ENCODE measurements around the gene SLC25A31. TPM values are rescaled to one million over a fixed set of nuclear protein-coding genes. Genes with fewer than 3 reads are reported as not detected.

The SLC25A31 gene
- total and polyA plus RNA-seq, 10 of the 15 experiments (the other 5 are each of a cell fraction or from before 2014, with no cell fraction given), result not detected

DNA sequence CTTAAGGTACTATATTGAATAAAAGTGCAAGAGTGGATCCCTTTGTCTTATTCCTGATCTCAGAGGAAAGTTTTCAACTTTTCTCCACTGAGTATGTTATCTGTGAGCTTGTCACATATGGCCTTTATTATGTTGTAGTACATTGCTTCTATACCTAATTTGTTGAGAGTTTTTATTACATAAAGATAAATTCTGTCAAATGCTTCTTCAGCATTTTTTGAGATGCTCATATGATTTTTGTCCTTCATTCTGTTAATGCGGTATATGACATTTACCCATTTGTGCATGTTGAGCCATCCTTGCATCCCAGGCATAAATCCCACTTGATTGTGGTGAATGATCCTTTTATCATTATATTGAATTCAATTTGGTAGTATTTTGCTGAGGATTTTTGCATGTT lies 11.0 kb downstream of the SLC25A31 start (continued):
- TF ChIP-seq, protein P1, sequence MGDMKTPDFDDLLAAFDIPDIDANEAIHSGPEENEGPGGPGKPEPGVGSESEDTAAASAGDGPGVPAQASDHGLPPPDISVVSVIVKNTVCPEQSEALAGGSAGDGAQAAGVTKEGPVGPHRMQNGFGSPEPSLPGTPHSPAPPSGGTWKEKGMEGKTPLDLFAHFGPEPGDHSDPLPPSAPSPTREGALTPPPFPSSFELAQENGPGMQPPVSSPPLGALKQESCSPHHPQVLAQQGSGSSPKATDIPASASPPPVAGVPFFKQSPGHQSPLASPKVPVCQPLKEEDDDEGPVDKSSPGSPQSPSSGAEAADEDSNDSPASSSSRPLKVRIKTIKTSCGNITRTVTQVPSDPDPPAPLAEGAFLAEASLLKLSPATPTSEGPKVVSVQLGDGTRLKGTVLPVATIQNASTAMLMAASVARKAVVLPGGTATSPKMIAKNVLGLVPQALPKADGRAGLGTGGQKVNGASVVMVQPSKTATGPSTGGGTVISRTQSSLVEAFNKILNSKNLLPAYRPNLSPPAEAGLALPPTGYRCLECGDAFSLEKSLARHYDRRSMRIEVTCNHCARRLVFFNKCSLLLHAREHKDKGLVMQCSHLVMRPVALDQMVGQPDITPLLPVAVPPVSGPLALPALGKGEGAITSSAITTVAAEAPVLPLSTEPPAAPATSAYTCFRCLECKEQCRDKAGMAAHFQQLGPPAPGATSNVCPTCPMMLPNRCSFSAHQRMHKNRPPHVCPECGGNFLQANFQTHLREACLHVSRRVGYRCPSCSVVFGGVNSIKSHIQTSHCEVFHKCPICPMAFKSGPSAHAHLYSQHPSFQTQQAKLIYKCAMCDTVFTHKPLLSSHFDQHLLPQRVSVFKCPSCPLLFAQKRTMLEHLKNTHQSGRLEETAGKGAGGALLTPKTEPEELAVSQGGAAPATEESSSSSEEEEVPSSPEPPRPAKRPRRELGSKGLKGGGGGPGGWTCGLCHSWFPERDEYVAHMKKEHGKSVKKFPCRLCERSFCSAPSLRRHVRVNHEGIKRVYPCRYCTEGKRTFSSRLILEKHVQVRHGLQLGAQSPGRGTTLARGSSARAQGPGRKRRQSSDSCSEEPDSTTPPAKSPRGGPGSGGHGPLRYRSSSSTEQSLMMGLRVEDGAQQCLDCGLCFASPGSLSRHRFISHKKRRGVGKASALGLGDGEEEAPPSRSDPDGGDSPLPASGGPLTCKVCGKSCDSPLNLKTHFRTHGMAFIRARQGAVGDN (IDR thresholded peaks at IDR 0.05), result no peak
- TF ChIP-seq, protein P2, sequence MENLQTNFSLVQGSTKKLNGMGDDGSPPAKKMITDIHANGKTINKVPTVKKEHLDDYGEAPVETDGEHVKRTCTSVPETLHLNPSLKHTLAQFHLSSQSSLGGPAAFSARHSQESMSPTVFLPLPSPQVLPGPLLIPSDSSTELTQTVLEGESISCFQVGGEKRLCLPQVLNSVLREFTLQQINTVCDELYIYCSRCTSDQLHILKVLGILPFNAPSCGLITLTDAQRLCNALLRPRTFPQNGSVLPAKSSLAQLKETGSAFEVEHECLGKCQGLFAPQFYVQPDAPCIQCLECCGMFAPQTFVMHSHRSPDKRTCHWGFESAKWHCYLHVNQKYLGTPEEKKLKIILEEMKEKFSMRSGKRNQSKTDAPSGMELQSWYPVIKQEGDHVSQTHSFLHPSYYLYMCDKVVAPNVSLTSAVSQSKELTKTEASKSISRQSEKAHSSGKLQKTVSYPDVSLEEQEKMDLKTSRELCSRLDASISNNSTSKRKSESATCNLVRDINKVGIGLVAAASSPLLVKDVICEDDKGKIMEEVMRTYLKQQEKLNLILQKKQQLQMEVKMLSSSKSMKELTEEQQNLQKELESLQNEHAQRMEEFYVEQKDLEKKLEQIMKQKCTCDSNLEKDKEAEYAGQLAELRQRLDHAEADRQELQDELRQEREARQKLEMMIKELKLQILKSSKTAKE (IDR thresholded peaks at IDR 0.05; ENCODE audit: low read depth, poor library complexity, severe bottlenecking), result no peak
- TF ChIP-seq MYC (IDR thresholded peaks at IDR 0.05; ENCODE audit: insufficient read depth, insufficient read length, insufficient replicate concordance, low read length, severe bottlenecking) (no peak), TBL1XR1 (IDR thresholded peaks at IDR 0.05; ENCODE audit: low read depth, low read length) (no peak)
- TF ChIP-seq, protein P3, sequence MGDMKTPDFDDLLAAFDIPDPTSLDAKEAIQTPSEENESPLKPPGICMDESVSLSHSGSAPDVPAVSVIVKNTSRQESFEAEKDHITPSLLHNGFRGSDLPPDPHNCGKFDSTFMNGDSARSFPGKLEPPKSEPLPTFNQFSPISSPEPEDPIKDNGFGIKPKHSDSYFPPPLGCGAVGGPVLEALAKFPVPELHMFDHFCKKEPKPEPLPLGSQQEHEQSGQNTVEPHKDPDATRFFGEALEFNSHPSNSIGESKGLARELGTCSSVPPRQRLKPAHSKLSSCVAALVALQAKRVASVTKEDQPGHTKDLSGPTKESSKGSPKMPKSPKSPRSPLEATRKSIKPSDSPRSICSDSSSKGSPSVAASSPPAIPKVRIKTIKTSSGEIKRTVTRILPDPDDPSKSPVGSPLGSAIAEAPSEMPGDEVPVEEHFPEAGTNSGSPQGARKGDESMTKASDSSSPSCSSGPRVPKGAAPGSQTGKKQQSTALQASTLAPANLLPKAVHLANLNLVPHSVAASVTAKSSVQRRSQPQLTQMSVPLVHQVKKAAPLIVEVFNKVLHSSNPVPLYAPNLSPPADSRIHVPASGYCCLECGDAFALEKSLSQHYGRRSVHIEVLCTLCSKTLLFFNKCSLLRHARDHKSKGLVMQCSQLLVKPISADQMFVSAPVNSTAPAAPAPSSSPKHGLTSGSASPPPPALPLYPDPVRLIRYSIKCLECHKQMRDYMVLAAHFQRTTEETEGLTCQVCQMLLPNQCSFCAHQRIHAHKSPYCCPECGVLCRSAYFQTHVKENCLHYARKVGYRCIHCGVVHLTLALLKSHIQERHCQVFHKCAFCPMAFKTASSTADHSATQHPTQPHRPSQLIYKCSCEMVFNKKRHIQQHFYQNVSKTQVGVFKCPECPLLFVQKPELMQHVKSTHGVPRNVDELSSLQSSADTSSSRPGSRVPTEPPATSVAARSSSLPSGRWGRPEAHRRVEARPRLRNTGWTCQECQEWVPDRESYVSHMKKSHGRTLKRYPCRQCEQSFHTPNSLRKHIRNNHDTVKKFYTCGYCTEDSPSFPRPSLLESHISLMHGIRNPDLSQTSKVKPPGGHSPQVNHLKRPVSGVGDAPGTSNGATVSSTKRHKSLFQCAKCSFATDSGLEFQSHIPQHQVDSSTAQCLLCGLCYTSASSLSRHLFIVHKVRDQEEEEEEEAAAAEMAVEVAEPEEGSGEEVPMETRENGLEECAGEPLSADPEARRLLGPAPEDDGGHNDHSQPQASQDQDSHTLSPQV (IDR thresholded peaks at IDR 0.05), result no peak

Data from GM12878 (cell line).